HG02884 (cell line): ENCODE data around the gene SFMBT2.

Source experiments
- ATAC-seq: cut with Tn5 transposase; IDR thresholded peaks from one replicate; pipeline ENCODE4 v1.9.1; 2021; ENCODE audit warnings: mild to moderate bottlenecking, moderate library complexity; ENCODE audit not compliant: unreplicated experiment

SFMBT2 gene

DNA sequence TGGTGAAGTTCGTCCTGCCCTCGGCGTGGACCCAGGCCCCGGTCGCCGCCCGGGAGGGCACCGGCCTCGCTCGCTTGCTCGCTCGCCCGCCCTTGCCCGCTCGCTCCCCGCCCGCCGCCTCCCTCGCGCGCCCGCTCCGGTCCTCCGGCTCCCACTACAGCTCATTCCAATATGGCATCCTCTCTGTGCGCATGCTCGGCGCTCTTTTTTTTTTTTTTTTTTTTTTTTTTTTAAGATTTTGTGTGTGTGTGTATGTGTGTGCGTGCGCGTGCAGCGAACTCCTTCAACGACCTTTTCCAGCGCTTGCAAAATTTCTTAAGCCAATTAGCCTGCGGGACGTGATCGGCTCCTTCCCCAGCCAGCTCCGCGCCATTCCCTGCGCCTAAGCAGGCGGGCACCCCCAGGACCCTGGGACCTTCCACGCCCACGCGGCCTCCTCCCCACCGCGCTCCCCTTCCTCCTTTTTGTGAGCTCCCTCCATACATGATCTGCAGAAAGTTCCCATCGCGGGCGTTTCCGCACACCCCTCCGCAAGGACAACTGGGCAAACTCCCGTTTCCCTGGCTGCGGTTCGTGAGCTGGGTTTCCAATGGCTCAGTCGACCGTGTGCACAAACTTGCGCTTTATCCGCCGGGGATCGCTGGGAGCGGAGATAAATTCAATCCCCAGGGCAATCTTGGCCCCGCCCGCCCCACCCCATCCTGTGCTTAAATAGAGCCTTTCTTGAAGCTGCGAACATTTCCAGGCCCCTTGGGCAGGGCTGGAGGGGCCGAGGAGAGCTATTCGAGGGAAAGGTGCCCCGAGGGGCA lies at the start of gene SFMBT2:
Gene SFMBT2 (minus strand): TSS at position 173 of the 809 bp plus-strand sequence. CDS start 29,136 bp downstream, outside the sequence.
- peak; percentile 28 for ATAC-seq

DNA sequence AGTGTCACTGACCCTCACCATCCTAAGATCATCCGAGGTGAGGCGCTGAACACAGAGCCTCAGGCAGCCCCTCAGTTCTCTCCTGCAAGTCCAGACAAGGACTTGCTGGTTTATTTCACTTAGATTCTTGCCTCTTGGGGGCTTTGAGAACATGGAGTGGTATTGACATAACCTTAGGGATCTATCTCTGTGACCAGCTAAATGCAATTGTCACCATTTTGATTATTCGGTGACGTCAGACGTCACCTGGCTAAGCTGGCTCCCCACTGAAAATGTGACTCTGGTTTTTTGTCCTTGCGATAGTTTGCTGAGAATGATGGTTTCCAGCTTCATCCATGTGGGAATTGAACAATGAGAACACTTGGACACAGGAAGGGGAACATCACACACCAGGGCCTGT lies 49.2 kb upstream of the SFMBT2 start:
- ATAC-seq: no peak

DNA sequence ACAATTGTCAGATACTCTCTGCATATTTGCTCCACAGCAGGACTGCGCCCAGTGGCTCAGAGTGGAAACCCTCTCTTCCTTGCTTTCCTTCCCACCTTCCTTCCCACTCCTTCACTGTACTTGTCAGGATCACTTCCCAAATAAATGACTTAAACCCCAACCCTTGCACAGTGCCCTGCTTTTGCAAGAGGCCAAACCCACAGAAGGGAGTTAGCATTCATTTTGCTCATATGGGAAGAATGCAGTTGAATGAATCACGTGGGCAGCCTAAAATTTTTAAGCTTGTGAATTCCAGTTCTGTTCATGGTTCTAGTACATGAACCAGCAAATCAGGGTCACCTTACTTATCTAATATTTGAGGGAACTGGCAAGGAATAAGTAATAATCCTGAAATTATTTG lies 47.7 kb upstream of the SFMBT2 start:
- no peak for ATAC-seq

DNA sequence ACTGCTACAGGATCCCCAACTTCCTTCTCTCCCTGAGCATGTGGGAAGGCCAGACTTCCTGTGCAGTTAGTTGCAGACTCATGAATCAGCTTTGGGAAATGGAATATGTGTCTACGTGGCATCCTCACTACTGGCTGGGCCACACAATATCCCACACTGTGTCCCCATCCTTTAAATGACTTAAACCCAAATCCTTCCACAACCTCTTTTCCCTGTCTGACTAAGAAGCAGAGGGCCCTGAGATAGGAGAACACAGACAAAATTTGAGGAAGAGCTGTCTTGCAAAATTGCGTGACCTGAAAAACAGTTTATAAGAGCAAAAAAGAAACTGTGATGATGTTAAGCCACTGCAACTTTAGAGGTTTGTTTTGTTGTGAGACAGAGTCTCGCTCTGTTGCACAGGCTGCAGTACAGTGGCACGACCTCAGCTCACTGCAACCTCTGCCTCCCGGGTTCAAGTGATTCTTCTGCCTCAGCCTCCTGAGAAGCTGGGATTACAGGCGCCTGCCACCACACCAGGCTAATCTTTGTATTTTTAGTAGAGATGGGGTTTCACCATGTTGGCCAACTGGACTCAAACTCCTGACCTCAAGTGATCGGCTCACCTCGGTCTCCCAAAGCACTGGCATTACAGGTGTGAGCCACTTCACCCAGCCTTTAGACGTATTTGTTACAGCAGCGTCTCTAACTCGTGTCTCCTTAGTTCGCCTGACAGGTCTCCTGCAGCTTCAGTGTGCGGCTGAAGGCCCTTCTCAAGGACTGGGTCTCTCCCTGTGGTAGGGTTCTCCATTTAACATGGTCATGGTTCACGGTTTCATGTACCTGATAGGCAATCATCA lies 46.9 kb upstream of the SFMBT2 start:
- peak; percentile 83 for ATAC-seq

DNA sequence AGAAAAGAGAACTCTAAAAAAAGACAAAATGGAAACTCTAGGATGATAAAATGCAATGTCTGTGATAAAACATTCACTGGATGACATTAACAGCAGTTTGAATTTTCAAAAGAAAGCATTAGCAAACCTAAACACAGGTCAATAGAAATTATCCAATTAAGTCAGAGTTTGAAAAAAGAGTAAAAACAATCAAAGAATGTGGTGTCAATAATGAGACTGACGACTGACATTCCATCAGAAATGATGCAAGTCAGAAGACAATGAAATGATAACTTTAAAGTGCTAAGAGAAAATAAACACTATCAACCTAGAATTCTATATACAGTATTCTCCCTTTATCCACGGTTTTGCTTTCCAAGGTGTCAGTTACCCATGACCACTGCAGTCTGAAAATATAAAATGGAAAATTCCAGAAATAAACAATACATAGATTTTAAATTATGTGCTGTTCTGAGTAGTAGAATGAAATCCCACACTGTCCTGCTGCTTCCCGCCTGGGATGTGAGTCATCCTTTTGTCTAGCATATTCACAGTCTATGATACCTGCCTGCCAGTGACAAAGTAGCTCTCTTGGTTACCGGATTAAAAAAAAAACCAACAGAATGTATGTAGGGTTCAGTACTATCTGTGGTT lies 38.3 kb upstream of the SFMBT2 start:
- no peak for ATAC-seq

DNA sequence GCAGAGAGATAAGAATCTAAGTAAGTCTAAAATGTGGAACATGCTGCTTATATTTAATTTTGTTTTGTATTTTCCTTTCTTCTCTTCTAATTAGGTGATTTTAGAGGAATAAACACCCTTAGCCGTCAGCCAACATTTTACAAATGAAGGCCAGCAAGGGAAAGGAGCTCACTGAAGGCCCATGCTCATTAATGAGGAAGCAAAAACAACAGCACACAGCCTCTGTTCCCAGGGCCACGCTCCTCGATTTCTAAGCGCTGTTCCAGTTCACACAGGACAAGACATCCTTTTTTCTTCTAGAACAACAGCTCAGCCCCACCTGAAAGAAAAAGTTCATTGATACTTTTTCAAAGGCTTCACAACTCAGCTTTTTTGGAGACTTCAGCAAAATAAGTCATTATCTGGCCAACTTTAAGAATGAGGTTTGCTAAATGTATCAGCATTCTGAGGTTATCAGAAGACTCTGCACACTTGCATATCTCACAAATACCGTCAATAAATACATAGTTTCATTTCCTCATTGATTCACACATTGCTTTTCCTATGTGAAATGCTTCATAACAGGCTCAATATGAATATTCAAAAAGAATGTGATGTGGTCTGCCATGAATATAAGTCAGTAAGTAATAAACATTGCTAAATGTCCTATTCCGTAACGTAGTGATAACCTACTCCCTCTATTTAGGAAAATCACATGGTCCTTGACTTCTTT lies 34.8 kb upstream of the SFMBT2 start:
- peak; percentile 84 for ATAC-seq

DNA sequence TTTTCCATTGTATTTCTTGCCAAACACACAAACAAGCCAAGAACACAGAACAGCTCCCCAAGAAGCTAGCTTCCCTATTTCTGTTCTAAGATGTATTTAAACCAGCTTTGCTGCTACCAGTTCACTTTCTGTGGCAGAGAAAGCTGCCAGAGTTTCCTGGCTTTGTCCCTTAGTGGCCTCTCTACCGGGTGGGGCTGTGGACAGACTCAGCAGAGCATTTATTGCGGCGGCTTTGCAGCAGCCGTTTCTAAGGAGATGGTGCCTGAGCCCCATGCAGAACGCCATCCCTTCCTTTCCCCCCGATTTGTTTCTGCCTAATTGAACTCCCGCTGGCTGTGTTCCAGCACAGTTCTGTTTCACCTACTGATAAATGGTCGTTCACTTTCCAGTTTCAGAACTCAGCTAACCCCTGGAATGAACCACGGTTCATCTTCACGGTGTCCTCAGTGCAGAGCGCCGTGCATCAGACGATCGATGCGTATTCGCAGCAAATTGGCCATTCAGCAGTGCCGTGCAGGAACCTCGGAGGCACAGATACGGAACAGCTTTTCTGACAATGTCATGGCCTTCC lies 33.8 kb upstream of the SFMBT2 start:
- no peak for ATAC-seq

DNA sequence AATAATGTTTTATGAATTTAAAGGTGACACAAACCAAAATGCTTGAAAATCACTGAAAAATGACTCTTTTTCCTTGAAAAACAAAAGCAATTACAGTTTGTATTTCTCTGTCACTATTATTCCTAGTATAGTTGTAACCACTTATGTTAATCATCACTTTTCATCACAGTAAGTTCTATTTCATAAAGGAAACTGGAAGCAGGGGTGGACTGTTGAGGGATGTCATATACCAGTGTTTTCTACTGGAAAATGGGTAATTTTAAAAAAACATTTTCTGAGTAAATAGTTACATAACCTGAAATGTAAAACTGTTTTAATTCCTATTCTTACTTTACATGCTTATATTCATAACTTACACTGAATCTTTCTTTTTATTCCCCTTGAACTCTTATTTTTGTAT lies 32.2 kb upstream of the SFMBT2 start:
- ATAC-seq: no peak

DNA sequence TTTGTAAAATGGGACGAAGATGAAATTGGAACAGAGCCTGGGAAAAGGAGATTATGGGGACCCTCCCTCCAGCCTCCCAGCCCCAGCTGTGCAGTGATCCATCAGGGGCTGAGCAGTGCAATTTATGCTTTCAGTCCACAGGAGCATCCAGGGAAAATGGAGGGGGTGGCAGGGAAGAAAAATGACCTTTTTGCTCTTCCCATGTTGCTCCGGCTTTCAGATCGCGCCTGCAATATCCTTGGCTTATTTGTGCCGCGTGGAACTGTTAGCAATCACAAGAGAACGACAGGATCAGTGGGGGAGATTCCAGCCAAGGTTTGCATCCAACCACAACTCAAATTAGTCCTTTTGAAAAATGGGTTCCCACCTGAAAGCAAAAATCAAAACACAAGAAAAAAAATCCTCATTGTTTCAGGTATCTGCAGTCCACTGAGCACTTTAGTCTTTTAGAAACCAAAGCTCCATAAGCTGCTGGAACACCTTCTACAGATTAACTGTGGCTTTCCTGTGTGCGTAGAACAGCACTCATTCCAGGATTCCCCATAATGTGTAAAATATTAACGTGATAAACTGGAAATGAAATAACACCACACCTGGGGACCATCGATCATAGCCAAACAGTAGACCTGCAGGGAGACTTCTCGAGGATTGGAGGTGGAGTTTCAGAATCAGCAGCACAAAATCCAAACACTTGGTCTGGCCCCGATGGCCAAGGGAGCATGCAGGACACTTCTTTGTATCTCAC lies 30.7 kb upstream of the SFMBT2 start:
- no peak for ATAC-seq

DNA sequence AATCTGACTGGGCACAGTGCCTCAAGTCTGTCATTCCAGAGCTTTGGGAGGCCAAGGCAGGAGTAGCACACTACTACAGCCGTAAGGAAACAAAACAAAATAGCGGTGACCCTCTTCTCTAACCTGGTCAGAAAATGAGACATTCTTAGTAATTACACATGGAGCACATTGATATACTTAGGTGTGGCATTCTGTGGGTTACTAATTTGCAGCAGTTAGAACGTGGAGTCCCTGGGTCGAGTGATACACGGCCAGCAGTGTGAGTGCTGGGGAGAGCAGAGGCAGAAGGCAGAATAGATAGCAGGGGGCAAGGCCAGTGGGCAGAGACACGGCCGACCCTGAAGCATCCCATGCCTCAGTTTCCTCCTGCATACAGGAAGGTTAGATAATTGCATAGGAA lies 28.9 kb upstream of the SFMBT2 start:
- ATAC-seq: no peak

DNA sequence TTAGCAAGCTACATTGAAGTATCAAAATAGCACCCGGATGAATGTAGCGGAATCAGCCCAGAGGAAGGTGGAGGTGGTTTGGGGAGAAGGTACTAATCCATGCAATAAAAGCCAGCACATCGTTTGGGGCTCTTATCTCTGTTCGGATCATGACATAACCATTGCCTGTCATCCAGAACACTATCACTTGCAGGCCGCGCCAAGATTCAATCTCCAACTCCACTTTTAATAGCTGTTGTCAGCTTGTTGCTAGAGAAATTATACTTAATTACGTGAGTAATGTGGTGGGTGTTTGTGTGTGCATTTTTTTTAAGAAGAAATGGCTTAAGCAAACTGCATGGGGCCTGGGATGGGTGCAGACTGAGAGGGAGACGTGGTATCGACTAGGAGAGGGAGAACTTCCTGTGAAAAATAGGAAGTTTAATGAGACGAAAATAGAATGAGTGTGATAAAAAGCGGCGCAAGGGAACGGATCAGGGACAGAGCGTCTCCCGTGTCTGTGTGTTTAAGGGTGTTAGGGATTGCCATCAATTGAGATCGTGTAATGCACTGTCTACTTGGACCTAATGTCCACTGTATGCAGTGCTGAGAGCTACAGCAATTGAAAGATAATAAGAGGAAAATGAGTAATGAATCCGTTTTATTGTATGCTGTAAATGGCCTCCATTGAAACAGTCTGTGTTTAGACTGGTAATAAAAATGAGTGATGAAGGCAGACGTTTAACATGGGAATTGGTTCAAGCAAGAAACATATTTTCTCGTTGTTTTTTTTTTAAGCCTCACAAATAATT lies 27.6 kb upstream of the SFMBT2 start:
- no peak for ATAC-seq

DNA sequence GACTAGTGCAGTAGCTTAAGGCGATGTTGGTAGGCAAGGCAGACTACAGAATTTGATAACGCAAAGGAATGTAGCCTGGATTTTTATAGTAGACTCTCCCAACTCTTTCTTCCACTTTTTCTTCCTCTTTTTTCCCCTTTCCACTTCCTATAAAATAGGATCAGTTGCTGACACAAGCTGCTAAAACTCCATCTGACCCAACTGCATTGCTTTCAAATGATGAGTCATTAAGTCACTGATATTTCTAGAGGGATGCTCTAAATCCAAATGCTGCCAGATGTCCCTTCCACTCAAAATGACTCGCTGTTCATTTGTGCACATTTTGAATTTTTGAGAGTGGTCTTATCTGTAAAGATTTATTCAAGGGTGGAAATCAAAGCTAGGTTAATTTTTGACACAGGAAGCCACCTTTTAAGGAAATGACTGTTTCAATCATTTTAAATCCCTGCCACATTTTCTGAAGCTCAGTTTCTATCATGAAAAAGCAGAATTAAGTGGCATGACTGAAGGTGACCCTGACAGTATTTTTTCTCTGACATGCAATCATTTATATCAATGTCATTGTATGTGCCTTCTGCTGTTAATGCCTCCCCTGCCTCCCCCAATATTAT lies 25.8 kb upstream of the SFMBT2 start:
- no peak for ATAC-seq

DNA sequence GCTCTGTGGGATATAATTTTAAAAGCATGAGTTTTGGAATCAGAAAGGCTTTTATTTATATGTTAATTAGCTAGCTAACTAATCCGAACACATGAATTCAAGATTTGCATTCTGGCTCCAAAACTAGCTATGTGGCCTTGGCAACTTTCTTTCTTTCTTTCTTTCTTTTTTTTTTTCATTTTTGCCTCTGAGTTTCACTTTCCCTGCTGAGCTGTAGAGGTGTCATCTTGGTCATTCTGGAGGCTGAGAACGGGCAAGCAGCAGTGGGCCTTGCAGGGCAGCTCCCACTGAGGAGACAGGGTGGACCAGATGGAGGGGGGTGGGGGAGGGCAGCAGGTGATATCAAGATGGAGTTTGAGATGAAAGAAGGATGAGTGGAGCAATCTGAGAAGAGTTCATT lies 24.8 kb upstream of the SFMBT2 start:
- ATAC-seq: no peak

DNA sequence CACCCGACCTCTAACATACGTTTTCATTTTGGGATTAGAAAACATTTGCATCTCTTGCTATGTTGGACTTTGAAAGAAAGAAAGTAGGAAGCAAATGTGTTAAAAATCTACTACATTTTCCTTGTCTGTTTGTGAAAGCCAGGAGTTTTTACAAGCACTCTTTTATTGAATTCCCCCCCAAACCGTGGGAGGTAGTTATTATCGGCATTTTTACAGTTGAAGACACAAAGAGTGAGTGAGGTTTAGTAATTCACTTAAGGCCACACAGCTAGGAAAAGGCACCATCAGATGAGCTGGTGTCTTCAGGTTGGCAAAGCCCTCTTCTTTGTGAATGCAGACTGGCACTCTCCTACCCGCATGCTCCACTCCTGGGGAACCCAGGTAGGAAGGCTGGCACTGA lies 23.5 kb upstream of the SFMBT2 start:
- no peak for ATAC-seq

DNA sequence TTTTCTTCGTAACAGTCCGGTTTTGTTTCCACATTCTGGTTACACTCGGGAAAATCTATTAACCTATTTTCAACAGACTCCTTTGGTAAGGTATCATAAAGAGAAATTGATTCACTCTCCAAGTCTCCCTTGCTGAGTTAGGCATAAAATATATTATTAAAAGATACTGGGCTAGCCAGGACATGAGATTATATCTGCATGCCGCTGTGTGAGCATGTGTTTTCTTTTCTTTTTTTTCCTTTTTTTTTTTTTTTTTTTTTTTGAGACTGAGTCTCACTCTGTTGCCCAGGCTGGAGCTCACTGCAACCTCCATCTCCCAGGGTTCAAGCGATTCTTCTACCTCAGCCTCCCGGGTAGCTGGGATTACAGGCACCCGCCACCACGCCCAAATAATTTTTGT lies 23.0 kb upstream of the SFMBT2 start:
- no peak for ATAC-seq

DNA sequence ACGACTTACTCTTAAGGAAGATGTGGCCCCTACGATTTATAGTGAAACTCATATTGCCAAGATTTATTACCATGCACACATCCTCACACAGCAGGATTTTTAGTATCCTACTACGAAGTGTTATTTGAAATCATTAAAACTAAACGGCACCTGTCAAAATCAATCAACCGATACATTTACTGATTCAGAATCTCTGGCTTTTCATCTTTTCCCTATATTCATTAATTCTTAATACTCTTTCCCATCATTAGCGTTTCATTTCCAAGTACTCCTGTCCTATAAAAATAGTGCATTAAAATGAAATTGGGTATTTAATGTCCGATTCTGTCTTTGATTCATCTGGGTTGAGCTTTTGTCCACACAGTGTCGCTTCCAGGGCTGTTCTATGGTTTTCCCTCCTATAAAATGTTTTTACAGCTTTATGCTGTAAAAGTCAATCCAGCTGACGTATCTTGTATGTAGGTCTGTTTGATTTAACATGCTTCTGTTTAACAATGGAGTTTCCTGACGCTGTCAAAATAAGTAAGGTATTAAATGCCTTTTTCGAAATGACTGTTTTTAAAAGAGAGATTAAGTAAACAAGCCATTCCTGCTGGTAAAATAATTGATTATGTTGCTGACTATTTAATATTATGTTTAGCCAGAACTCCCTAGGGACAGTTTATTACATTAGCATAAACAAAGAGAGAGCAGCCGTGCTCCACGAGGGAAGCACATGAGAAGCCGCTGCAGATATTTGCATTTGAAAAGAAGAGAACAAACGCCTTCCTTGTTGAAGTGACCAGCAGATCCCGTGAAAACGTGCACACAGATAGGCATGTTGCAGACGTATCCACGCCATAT lies 22.3 kb upstream of the SFMBT2 start:
- no peak for ATAC-seq

DNA sequence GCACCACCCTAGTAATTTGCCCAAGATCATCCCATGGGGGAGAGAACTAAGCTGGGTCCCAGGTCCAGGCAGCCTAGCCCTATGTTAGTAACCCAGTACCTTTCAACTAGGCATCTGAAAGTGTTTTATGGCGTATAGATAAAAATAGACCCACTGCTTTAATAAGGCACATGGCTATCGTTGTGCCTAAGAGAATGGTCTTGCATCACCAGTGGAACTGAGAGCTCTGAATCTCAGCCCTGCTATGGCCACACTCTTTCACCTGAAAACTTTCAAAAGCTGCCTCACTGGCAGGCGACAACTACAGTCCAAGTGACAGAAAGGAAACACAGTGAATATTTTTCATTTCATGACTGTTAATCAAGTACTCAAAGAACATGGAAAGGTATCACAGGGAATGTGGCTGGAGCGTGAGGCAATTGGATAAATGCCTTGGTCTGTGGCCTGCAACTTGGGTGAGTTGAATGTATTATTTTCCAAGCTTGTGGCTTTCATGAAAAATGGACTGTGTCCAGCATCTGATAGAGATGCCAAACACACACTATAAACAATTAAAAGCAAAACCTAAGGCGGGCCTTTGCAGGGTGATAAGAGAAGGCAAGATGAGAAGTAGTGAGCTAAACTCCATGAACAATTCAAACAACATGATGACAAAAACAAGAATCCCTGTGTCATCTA lies 18.0 kb upstream of the SFMBT2 start:
- ATAC-seq: no peak
